HepG2 (cell line): ENCODE measurements around the gene SYNGR2. TPM values are rescaled to one million over a fixed set of nuclear protein-coding genes. Genes with fewer than 3 reads are reported as not detected.

ENCODE experiments used
- CCAR2 ChIP-seq: fragments of 200-400 bp; formaldehyde crosslinking; optimal IDR thresholded peaks from 2 replicates; pipeline ENCODE3; 2018; ENCODE audit warnings: low read depth, mild to moderate bottlenecking, low read length, moderate library complexity
- EHMT2 ChIP-seq: fragments of 200-600 bp; sonication (generic); IDR thresholded peaks from 2 replicates; pipeline ENCODE4 v1.7.0; 2017; ENCODE audit warnings: antibody characterized with exemption, low read depth, low read length, borderline replicate concordance
- ELF3 ChIP-seq: IDR thresholded peaks from 2 replicates; pipeline ENCODE4 v1.6.1; 2016; ENCODE audit warnings: missing genetic modification reagents, missing compliant biosample characterization
- HES4 ChIP-seq: sonication (generic); formaldehyde crosslinking; IDR thresholded peaks from 2 replicates; pipeline ENCODE4 v1.9.0; 2021; ENCODE audit warnings: mild to moderate bottlenecking, missing genetic modification reagents, borderline replicate concordance
- HMG20A ChIP-seq: IDR thresholded peaks from 2 replicates; pipeline ENCODE4 v1.6.1; 2016; ENCODE audit warnings: borderline replicate concordance
- IRF2 ChIP-seq: IDR thresholded peaks from 2 replicates; pipeline ENCODE4 v1.6.1; 2018; ENCODE audit warnings: missing genetic modification reagents, missing compliant biosample characterization
- KDM2A ChIP-seq: sonication (generic); formaldehyde crosslinking; IDR thresholded peaks from 2 replicates; pipeline ENCODE4 v1.4.0; 2020; ENCODE audit warnings: low read depth, missing genetic modification reagents, borderline replicate concordance
- MAFG ChIP-seq: sonication (generic); formaldehyde crosslinking; IDR thresholded peaks from 2 replicates; pipeline ENCODE4 v1.5.1; 2020; ENCODE audit warnings: mild to moderate bottlenecking, missing genetic modification reagents
- MBNL3 ChIP-seq: fragments of 250-450 bp; sonication (Bioruptor Pico); conservative IDR thresholded peaks from 2 replicates; pipeline ENCODE4 v1.8.0; 2022; ENCODE audit warnings: mild to moderate bottlenecking, inconsistent platforms
- NFIB ChIP-seq: sonication (generic); formaldehyde crosslinking; IDR thresholded peaks from 2 replicates; pipeline ENCODE4 v1.9.0; 2021; ENCODE audit warnings: missing genetic modification reagents, mild to moderate bottlenecking, borderline replicate concordance
- TERF1 ChIP-seq: sonication (generic); formaldehyde crosslinking; IDR thresholded peaks from 2 replicates; pipeline ENCODE4 v1.8.0; 2022; ENCODE audit warnings: mild to moderate bottlenecking, missing genetic modification reagents, moderate library complexity
- TGIF2 ChIP-seq: IDR thresholded peaks from 2 replicates; pipeline ENCODE4 v1.6.1; 2016; ENCODE audit warnings: control low read depth, missing compliant biosample characterization
- ZNF225 ChIP-seq: sonication (generic); formaldehyde crosslinking; IDR thresholded peaks from 2 replicates; pipeline ENCODE4 v1.4.0; 2020; ENCODE audit warnings: mild to moderate bottlenecking, missing genetic modification reagents
- ZNF562 ChIP-seq: sonication (generic); formaldehyde crosslinking; IDR thresholded peaks from 2 replicates; pipeline ENCODE4 v1.8.0; 2022; ENCODE audit warnings: missing genetic modification reagents, borderline replicate concordance
- ZNF616 ChIP-seq: sonication (generic); formaldehyde crosslinking; IDR thresholded peaks from 2 replicates; pipeline ENCODE4 v1.5.0; 2020; ENCODE audit warnings: low read depth, mild to moderate bottlenecking, missing genetic modification reagents
- ZNF746 ChIP-seq: sonication (generic); formaldehyde crosslinking; IDR thresholded peaks from 2 replicates; pipeline ENCODE4 v1.8.0; 2022; ENCODE audit warnings: mild to moderate bottlenecking, missing genetic modification reagents
- ZNF83 ChIP-seq: sonication (generic); formaldehyde crosslinking; IDR thresholded peaks from 2 replicates; pipeline ENCODE4 v1.4.0; 2020; ENCODE audit warnings: missing genetic modification reagents, mild to moderate bottlenecking, borderline replicate concordance
- ZSCAN9 ChIP-seq: IDR thresholded peaks from 2 replicates; pipeline ENCODE4 v1.6.1; 2016; ENCODE audit warnings: borderline replicate concordance
- polyA plus RNA-seq, 8 experiments: library from polyadenylated mRNA; depleted of rRNA in 3 of 8; stranded (reverse) in 7 of 8; unstranded in 1 of 8; fragments of >200 nt; fragmentation: Illumina TruSeq in 4 of 8; extraction: Trizol in 4 of 8; gene quantifications; 2 replicates each; pipeline versions ENCODE4 v1.2.1 to v1.2.3, GENCODE V29; 2011 to 2016; ENCODE audit warnings: low read depth in 4 of 8, missing spikeins in 1 of 8, mixed read lengths in 1 of 8; ENCODE audit not compliant: insufficient read depth in 1 of 8
- total RNA-seq, 5 experiments: library from RNA; depleted of rRNA; stranded (reverse); fragments of >200 nt; fragmentation: Illumina TruSeq; extraction: Trizol; gene quantifications; 2 replicates each; pipeline ENCODE4 v1.2.3, GENCODE V29; 2016; ENCODE audit warnings: low read depth in 1 of 5
- TF ChIP-seq, protein P1 (sequence below): sonication (generic); formaldehyde crosslinking; conservative IDR thresholded peaks from 2 replicates; pipeline ENCODE4 v1.4.0; 2020; ENCODE audit warnings: missing genetic modification reagents
- TF ChIP-seq, protein P2 (sequence below): sonication (generic); formaldehyde crosslinking; IDR thresholded peaks from 2 replicates; pipeline ENCODE4 v1.4.0; 2020; ENCODE audit warnings: missing genetic modification reagents
- TF ChIP-seq, protein P3 (sequence below): sonication (generic); formaldehyde crosslinking; IDR thresholded peaks from 2 replicates; pipeline ENCODE4 v1.8.0; 2022; ENCODE audit warnings: mild to moderate bottlenecking, missing genetic modification reagents
- TF ChIP-seq, protein P4 (sequence below): IDR thresholded peaks from 2 replicates; pipeline ENCODE4 v1.6.1; 2018; ENCODE audit warnings: missing genetic modification reagents

SYNGR2 gene
- total and polyA plus RNA-seq, 2 of the 13 experiments (the other 11 are each of a cell fraction or from before 2014, with no cell fraction given): 46.7 to 170 TPM

DNA sequence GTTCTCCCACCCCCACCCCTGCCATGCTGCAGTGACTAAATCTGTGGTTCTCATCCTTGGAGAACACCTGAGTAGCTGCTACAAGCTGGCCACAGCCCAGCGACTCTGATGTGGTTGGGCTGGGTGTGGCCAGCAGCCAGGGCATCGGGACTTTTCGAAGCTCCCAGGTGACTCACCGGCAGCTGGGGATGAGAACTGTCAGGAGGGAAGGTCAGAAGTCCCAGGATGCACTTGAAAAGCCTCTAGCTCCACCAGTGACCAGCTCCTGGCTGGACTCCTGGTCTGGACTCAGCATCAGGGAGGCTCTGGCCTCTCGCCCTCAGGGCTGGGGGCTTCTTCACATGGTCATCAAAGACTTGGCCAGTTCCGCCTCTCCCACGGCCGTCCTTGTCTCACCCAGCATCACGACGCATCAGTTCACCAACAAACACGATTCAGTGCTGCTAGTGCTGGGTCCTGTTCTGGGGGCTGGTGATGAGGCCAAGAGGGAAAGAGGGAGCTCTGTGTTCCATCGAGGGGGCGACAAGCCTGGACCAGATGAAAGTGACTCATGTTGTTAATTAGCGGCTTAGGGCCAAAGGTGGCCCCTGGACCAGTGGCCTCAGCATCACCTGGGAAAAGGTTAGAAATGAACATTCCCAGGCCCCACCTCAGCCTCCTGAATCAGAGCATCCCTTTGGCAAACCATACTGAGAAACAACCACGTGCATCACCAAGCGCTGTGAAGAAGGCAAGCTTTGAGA, 26.1 kb upstream of the SYNGR2 start (continued):
- no peak for TF ChIP-seq ZNF562 (CRISPR knock-in tag)
- TF ChIP-seq HMG20A: no peak
- no peak for TF ChIP-seq NFIB (CRISPR knock-in tag)
- TF ChIP-seq, protein P1, sequence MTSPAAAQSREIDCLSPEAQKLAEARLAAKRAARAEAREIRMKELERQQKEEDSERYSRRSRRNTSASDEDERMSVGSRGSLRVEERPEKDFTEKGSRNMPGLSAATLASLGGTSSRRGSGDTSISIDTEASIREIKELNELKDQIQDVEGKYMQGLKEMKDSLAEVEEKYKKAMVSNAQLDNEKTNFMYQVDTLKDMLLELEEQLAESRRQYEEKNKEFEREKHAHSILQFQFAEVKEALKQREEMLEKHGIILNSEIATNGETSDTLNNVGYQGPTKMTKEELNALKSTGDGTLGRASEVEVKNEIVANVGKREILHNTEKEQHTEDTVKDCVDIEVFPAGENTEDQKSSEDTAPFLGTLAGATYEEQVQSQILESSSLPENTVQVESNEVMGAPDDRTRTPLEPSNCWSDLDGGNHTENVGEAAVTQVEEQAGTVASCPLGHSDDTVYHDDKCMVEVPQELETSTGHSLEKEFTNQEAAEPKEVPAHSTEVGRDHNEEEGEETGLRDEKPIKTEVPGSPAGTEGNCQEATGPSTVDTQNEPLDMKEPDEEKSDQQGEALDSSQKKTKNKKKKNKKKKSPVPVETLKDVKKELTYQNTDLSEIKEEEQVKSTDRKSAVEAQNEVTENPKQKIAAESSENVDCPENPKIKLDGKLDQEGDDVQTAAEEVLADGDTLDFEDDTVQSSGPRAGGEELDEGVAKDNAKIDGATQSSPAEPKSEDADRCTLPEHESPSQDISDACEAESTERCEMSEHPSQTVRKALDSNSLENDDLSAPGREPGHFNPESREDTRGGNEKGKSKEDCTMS (CRISPR knock-in tag): no peak
- TF ChIP-seq, protein P2, sequence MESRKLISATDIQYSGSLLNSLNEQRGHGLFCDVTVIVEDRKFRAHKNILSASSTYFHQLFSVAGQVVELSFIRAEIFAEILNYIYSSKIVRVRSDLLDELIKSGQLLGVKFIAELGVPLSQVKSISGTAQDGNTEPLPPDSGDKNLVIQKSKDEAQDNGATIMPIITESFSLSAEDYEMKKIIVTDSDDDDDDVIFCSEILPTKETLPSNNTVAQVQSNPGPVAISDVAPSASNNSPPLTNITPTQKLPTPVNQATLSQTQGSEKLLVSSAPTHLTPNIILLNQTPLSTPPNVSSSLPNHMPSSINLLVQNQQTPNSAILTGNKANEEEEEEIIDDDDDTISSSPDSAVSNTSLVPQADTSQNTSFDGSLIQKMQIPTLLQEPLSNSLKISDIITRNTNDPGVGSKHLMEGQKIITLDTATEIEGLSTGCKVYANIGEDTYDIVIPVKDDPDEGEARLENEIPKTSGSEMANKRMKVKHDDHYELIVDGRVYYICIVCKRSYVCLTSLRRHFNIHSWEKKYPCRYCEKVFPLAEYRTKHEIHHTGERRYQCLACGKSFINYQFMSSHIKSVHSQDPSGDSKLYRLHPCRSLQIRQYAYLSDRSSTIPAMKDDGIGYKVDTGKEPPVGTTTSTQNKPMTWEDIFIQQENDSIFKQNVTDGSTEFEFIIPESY (CRISPR knock-in tag): peak; percentile 70
- no peak for TF ChIP-seq HES4 (CRISPR knock-in tag)
- TF ChIP-seq, protein P3, sequence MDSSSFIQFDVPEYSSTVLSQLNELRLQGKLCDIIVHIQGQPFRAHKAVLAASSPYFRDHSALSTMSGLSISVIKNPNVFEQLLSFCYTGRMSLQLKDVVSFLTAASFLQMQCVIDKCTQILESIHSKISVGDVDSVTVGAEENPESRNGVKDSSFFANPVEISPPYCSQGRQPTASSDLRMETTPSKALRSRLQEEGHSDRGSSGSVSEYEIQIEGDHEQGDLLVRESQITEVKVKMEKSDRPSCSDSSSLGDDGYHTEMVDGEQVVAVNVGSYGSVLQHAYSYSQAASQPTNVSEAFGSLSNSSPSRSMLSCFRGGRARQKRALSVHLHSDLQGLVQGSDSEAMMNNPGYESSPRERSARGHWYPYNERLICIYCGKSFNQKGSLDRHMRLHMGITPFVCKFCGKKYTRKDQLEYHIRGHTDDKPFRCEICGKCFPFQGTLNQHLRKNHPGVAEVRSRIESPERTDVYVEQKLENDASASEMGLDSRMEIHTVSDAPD (CRISPR knock-in tag): no peak
- TF ChIP-seq KDM2A (CRISPR knock-in tag): peak; percentile 23; the same call in 1 of the 2 replicates
- 0 out of 2 replicates have a peak, but pooled peaks have one; percentile 2 for TF ChIP-seq ZNF225 (CRISPR knock-in tag)
- TF ChIP-seq ZNF83 (CRISPR knock-in tag): no peak
- no peak for TF ChIP-seq ZNF616 (CRISPR knock-in tag)
- TF ChIP-seq, protein P4, sequence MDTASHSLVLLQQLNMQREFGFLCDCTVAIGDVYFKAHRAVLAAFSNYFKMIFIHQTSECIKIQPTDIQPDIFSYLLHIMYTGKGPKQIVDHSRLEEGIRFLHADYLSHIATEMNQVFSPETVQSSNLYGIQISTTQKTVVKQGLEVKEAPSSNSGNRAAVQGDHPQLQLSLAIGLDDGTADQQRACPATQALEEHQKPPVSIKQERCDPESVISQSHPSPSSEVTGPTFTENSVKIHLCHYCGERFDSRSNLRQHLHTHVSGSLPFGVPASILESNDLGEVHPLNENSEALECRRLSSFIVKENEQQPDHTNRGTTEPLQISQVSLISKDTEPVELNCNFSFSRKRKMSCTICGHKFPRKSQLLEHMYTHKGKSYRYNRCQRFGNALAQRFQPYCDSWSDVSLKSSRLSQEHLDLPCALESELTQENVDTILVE (CRISPR knock-in tag): no peak
- TF ChIP-seq TERF1 (CRISPR knock-in tag): no peak
- TF ChIP-seq CCAR2: no peak
- no peak for TF ChIP-seq ELF3 (CRISPR knock-in tag)
- TF ChIP-seq MBNL3 (CRISPR knock-in tag): no peak
- TF ChIP-seq ZNF746 (CRISPR knock-in tag): no peak
- TF ChIP-seq ZSCAN9 (CRISPR knock-in tag): no peak
- no peak for TF ChIP-seq EHMT2
- 0 out of 2 replicates have a peak, but pooled peaks have one; percentile 31 for TF ChIP-seq TGIF2 (CRISPR knock-in tag)
- no peak for TF ChIP-seq MAFG (CRISPR knock-in tag)
- no peak for TF ChIP-seq IRF2
